HG03066 (cell line): ENCODE data around the gene OTOP2.
"Not testable (repeated sequence)": the region's sequence is repeated elsewhere in the genome, so short reads cannot be mapped to it uniquely, and the experiment has no call there.

Experiments
- ATAC-seq: cut with Tn5 transposase; IDR thresholded peaks from one replicate; pipeline ENCODE4 v1.9.1; 2021; ENCODE audit warnings: low read depth; ENCODE audit not compliant: unreplicated experiment

OTOP2 gene

GRCh38 chr17:74969501-74969900 is 45.4 kb downstream of the OTOP2 start:
- ATAC-seq = not testable (repeated sequence)

DNA sequence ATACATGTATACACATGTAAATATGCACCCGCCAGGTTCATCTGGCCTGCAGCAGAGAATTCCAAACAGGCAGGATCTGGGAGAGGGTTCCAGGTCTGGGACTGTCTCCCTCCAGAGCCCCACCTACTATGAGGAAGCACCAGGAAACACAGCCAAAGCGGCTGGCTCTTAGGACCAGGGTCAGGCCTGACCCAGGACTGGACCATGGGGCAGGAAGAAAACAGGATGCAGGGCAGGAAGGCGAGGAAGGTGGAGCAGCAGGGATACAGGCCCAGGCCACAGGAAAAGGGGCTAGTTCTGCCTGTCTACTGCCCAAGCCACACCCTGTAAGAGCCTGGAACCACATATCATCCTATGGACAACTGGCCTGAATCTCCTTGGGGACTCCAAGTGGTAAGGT is 46.3 kb downstream of the OTOP2 start:
- no peak for ATAC-seq

- no peak for ATAC-seq
Measured at GRCh38 chr17:74971069-74971841, 47.2 kb downstream of the OTOP2 start.

- ATAC-seq = no peak
Measured at GRCh38 chr17:74971842-74972106, 47.7 kb downstream of the OTOP2 start.

GRCh38 chr17:74972107-74972972 is 48.3 kb downstream of the OTOP2 start, which contains the start of gene HID1:
Gene HID1 (minus strand): TSS chr17:74972759. CDS start chr17:74972656, 103 bp downstream.
- ATAC-seq = no peak

DNA sequence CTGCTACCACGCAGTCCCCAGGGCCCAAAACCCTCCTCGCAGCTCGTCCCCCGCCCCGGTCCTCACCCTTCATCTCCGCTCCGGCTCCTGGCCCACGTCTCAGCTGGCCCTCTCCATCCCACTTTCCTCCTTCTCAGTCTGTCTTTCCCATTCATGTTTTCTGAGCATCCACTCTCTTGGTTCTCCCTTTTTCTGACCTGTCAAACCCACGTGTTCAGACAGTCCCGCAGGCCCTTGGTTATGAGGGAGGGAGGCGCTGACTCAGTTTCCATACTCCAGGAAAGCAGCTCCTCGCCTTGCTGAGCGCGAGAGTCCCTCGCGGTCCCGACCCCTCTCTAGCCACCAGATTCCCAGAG is 48.9 kb downstream of the OTOP2 start:
- no peak for ATAC-seq

DNA sequence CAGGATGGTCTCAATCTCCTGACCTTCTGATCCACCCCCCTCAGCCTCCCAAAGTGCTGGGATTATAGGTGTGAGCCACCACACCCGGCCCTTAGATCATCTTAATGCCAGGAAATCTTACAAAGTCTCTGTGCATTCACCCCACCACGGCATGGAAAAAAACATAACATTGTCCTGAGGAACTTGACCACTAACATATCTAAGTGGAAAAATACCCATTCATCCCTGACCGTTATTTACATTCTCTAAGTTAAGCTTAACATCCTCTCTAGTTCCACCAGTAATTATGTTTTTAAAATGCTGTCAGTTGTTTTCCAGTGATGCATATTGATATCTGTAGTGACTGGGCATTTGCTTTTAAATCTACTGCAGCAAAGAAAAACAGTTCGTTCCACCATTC is 51.9 kb downstream of the OTOP2 start:
- ATAC-seq = no peak

GRCh38 chr17:74977802-74978201 is 53.7 kb downstream of the OTOP2 start:
- ATAC-seq = no peak

- ATAC-seq = no peak
Measured at GRCh38 chr17:74978240-74978639, 54.2 kb downstream of the OTOP2 start.

DNA sequence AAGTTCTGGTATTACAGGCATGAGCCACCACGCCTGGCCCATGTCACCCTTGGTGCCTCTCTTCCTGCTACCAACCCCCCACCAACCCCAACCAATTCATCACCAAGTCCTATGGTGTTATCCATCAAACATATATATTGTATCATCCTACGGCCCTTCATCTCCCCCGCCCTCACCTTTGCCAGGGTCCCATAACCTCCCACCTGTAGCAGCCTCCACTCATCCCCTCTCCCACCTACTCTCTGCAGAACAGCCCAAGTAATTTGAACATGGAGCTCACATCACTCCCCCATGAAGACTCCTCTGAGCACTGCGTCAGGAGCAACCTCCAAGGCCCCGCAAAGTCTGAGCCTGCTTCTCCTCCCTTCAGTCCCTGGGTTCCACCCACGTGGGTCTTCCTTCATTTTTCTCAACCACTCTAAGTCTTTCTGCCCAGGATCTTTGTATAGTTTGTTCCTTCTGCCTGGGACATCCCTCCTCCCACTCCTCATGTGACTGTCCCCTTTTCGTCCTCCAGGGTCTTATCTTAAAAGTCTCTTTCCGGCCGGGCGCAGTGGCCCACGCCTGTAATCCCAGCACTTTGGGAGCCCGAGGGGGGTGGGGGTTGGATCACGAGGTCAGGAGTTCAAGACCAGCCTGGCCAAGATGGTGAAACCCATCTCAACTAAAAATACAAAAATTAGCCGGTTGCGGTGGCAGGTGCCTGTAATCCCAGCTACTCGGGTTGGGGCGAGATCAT is 55.5 kb downstream of the OTOP2 start:
- no peak for ATAC-seq

DNA sequence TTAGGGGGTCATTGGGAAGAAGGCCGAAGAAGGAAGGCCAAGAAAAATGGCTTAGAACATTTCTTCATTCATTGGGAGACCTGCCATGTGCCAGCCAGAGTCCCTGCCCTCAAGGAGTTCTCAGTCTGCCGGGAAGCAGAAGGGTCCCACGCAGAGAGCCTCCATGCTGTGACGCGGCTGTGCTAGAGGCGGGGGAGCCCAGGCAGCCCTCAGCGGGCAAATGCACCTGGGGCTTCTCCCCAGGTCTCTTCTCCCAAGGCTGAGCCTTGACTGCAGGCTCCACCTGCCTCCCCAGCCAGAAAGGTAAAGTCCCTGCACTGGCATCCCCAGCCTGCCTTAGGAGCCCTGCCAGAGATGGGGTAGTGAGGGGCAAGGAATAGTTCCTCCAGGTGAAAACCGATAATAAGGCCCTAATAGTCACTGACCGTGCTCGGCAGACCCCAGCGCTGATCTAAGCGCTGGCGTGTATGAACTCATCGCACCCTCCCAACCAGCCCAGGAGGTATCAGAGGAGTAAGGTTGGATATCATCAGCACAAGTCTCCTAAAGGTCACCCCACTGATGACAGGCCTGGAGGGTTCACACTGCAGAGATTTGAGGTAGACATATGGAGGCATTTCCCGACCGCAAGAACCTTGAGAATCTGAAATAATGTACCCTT is 57.4 kb downstream of the OTOP2 start:
- ATAC-seq = no peak

DNA sequence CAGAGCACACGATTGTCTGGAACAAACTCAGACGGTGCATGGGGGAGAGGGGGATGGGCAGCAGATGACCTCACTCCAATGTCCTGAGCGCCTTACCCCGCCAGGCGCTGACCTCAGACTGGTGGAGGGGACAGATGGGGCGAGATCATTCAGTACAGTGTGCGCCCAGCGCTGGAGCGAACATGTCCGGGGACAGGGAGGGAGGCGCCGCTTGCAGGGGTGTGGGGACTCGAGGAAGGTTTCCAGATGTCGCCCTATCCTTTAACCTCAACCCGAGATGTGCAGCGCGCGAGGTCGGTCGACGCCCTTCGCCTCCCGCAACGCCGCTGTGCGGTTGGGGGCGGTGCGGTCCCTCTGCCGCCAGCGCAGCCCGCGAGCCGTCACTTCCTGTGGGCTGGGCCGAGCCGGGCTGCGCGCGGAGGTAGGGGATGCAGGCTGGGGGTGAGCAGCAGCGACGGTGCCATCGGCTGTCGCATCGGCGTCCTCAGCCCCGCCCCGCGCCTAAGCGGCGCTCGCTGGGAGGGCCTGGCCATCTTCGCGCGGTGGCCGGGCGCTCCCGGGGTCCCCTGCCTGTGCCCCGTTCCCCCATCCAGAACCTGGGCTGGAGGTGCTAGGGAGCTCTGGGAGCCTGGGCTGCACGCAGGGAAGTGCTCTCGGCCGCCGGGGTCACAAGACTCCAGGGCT is 58.0 kb downstream of the OTOP2 start:
- no peak for ATAC-seq

- ATAC-seq = not testable (repeated sequence)
Measured at GRCh38 chr17:74982663-74983313, 58.7 kb downstream of the OTOP2 start.
